ENCODE measurements around the gene SLC22A6.

The SLC22A6 gene

GRCh38 chr11:63010934-63011439 lies 26.2 kb upstream of the SLC22A6 start:
- H2AFZ ChIP-seq (ENCODE audit: low read length) = no peak overlapping the region
- no peaks in the 10 kb centered on the region for H3F3A ChIP-seq (ENCODE audit: low read depth)
- no peaks in the 10 kb centered on the region for H3K9me3 ChIP-seq (ENCODE audit: insufficient read depth, low read depth, low read length)
- H3K79me2 ChIP-seq (ENCODE audit: insufficient read depth, low read length) = no peaks in the 10 kb centered on the region
- TF ChIP-seq CTCF (conservative IDR thresholded peaks at IDR 0.05; ENCODE audit: low read length) (no peak), EZH2phosphoT487 (IDR thresholded peaks at IDR 0.05; ENCODE audit: borderline replicate concordance) (no peak)
- no peaks in the 10 kb centered on the region for H3K27me3 ChIP-seq (ENCODE audit: insufficient read depth, low read length, poor library complexity, severe bottlenecking)
- no peaks in the 10 kb centered on the region for H3K9me2 ChIP-seq (replicated peaks; ENCODE audit: low read depth, low read length)
- H3K36me3 ChIP-seq (ENCODE audit: insufficient read depth, low read length) = no peaks in the 10 kb centered on the region
- no peak overlapping the region for H3K9ac ChIP-seq (ENCODE audit: low read depth, low read length, poor library complexity, severe bottlenecking)
- no peak overlapping the region for H3K4me2 ChIP-seq (ENCODE audit: low read depth, low read length, poor library complexity, severe bottlenecking)
- H4K20me1 ChIP-seq (ENCODE audit: insufficient read depth, low read length, poor library complexity, severe bottlenecking) = no peaks in the 10 kb centered on the region
- no peak overlapping the region for H3K4me3 ChIP-seq (ENCODE audit: low read length, poor library complexity, severe bottlenecking)
- no peaks in the 10 kb centered on the region for H3K4me1 ChIP-seq (ENCODE audit: insufficient read depth, low read length, poor library complexity, severe bottlenecking)

- no peak overlapping the region for H3K4me2 ChIP-seq (ENCODE audit: low read depth, low read length, poor library complexity, severe bottlenecking)
- H2AFZ ChIP-seq (ENCODE audit: low read length) = no peak overlapping the region
- H3K9me3 ChIP-seq (ENCODE audit: insufficient read depth, low read depth, low read length) = no peaks in the 10 kb centered on the region
- H3K9ac ChIP-seq (ENCODE audit: low read depth, low read length, poor library complexity, severe bottlenecking) = no peak overlapping the region
- no peaks in the 10 kb centered on the region for H3K4me1 ChIP-seq (ENCODE audit: insufficient read depth, low read length, poor library complexity, severe bottlenecking)
- no peaks in the 10 kb centered on the region for H3K9me2 ChIP-seq (replicated peaks; ENCODE audit: low read depth, low read length)
- TF ChIP-seq EZH2phosphoT487 (IDR thresholded peaks at IDR 0.05; ENCODE audit: borderline replicate concordance) (no peak), CTCF (conservative IDR thresholded peaks at IDR 0.05; ENCODE audit: low read length) (no peak)
- no peaks in the 10 kb centered on the region for H3K36me3 ChIP-seq (ENCODE audit: insufficient read depth, low read length)
- H3K79me2 ChIP-seq (ENCODE audit: insufficient read depth, low read length) = no peaks in the 10 kb centered on the region
- no peaks in the 10 kb centered on the region for H4K20me1 ChIP-seq (ENCODE audit: insufficient read depth, low read length, poor library complexity, severe bottlenecking)
- H3F3A ChIP-seq (ENCODE audit: low read depth) = no peaks in the 10 kb centered on the region
- H3K4me3 ChIP-seq (ENCODE audit: low read length, poor library complexity, severe bottlenecking) = no peak overlapping the region
- no peaks in the 10 kb centered on the region for H3K27me3 ChIP-seq (ENCODE audit: insufficient read depth, low read length, poor library complexity, severe bottlenecking)
These were observed 23.2 kb upstream of the SLC22A6 start for GRCh38 chr11:63007920-63008319.

GRCh38 chr11:63001456-63001855 lies 16.7 kb upstream of the SLC22A6 start:
- Histone ChIP-seq H3K4me2 (ENCODE audit: low read depth, low read length, poor library complexity, severe bottlenecking) (no peak overlapping the region), H4K20me1 (ENCODE audit: insufficient read depth, low read length, poor library complexity, severe bottlenecking) (no peaks in the 10 kb centered on the region), H3F3A (ENCODE audit: low read depth) (no peaks in the 10 kb centered on the region), H3K9me3 (ENCODE audit: insufficient read depth, low read depth, low read length) (no peaks in the 10 kb centered on the region), H3K4me3 (ENCODE audit: low read length, poor library complexity, severe bottlenecking) (no peak overlapping the region), H2AFZ (ENCODE audit: low read length) (no peak overlapping the region), H3K36me3 (ENCODE audit: insufficient read depth, low read length) (no peaks in the 10 kb centered on the region), H3K4me1 (ENCODE audit: insufficient read depth, low read length, poor library complexity, severe bottlenecking) (no peaks in the 10 kb centered on the region), H3K27me3 (ENCODE audit: insufficient read depth, low read length, poor library complexity, severe bottlenecking) (no peaks in the 10 kb centered on the region), H3K79me2 (ENCODE audit: insufficient read depth, low read length) (no peaks in the 10 kb centered on the region), H3K9me2 (replicated peaks; ENCODE audit: low read depth, low read length) (no peaks in the 10 kb centered on the region), H3K9ac (ENCODE audit: low read depth, low read length, poor library complexity, severe bottlenecking) (no peak overlapping the region)
- TF ChIP-seq CTCF (conservative IDR thresholded peaks at IDR 0.05; ENCODE audit: low read length) = no peak
- TF ChIP-seq EZH2phosphoT487 (IDR thresholded peaks at IDR 0.05; ENCODE audit: borderline replicate concordance) = no peak

Data from Loucy (cell line).